HG03520 (cell line): ENCODE data around the gene NXT1.
"Not testable (repeated sequence)": the region's sequence is repeated elsewhere in the genome, so short reads cannot be mapped to it uniquely, and the experiment has no call there.

Source experiments
- ATAC-seq: cut with Tn5 transposase; IDR thresholded peaks from one replicate; pipeline ENCODE4 v1.9.1; 2021; ENCODE audit warnings: mild to moderate bottlenecking, moderate library complexity; ENCODE audit not compliant: unreplicated experiment

The NXT1 gene

DNA sequence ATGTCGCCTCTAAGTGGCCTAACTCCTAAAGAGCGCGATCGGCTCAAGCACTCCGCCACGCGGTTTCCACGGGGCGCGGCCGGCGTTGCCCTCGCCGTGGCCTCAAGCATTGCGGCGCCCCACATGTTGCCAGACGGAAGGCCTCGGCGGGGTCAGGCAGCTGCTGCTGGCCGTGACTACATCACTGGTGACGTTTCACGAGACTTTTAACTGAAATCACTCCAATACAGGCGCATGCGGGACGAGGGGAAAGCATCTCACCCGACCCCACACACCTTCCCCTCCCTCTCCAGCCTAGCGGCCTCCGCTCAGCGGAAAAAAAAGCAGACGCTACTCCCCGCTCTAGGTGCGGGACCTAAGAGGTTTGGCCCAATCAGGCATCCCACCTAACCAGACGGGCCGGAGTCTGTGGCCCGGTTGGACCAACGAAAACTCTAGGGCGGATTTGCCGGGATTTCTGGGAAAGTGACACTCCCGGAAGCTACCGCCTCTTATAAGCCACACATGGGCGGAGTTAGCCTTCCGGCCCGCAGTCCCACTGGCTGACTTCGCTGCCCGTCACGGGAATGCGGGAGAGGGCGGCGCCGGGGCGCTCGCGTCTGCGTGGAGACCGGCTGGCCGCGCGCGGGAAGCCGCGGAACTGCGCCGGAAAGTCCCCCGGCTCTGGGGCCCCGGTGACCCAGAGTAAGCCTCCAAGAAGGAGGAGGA, at the start of gene NXT1:
TSS of gene NXT1 (plus strand) at position 596 of the 708 bp plus-strand sequence. CDS start 3,251 bp downstream, outside the sequence.
- ATAC-seq: peak; percentile 82

DNA sequence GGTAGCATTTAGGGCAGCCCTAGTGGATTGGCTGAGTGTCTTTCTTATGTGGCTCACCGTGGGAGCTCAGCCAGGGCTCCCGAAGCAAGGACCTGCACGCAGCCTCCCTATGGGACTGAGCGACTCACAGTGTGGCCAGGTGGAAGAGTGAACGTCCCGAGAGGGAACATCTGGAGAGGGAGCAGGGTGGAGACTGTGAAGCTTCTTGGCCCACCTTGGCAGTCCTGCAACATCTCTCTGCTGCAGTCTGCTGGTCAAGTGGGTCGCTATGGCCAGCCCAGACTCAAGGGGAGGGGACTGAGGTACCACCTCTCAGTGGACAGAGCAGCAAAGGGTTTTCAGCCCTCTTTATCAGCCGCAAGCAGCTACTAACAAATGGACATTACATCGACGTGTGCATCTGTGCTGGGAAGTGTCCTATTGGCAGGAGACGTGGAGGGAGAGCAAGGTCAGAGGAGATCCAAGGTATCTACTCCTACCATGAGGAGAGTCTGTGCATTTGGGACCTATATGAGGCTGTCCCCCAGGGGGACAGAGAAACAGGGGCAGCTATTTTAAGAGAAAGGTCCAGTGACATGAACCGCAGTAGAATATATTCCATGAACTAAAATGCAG, 49.0 kb upstream of the NXT1 start:
- no peak for ATAC-seq

DNA sequence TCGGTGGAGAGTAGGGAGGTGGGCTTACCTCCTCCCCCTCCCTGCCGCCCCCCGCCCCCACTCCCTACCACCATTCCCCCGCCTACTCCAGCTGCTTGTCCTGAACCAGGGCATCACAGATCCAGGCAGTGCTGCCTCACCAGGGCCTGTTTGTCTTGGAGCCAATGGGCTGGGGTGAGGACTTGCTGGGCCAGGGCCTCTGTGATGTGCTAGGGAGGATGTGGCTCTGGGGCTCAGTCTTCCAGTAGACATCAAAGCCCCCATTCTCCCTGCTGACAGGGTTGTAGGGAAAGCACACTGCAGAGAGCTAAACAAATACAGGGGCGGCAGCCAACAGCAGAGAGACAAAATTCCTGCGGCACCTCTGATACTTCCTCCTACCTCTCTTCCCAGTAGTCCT, 48.2 kb upstream of the NXT1 start:
- no peak for ATAC-seq

DNA sequence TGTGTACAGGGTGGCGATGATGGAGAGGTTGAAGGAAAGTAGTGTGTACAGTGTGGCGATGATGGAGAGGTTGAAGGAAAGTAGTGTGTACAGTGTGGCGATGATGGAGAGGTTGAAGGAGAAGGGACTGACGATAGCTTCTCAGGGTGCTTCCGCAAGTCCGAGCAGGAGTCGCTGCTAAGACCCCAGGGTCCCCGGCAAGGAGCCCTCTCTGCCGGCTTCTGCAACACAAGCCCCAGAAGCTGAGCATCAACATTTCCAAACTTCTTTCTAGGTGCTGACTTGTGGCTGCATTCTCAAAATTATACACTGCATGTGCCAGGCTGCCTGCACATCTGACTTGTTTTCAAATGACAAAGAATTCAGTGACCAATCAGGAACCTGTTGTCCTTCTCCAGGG, 47.8 kb upstream of the NXT1 start:
- ATAC-seq: no peak

DNA sequence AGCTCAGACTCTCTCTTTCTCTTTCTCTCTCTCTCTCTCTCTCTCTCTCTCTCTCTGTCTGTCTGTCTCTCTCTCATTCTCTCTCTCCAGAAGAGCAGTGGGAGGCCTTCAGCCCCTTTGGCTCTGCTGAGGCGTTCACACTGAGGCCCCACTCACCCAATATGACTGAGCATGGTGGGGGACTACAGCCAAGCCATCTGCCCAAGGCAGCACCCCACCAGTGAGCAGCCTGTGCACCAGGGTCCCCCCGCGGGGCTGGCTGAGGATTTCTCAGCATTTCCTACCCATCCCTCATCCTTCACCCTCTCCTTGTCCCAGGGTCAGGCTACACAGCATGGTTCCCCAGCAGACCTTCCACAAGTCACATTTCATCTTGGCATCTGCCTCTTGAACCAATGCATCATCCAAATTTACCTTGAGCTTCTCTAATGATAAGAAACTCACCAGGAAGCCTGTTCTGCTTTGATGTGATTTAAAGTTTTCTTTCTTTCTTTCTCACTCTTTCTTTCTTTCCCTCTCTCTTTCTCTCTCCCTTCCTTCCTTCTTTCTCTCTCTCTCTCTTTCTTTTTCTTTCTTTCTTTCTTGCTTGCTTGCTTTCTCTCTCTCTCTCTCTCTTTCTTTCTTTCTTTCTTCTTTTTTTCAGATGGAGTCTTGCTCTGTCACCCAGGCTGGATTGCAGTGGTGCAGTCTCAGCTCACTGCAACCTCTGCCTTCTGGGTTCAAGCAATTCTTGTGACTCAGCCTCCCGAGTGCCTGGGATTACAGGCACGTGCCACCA, 47.1 kb upstream of the NXT1 start:
- ATAC-seq: no peak

DNA sequence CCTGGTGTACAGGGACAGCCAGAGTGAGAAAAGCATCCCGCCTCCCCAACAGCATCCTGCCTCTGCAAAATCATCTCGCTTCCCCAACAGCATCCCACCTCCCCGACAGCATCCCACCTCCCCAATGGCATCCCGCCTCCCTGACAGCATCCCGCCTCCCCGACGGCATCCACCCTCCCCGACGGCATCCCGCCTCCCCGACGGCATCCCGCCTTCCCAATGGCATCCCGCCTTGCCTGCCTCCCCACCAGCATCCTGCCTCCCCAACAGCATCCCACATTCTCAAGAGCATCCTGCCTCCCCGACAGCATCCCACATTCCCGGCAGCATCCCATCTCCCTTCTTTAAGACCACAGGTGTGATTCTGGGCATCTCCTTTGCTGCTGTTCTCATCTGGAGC, 46.0 kb upstream of the NXT1 start:
- no peak for ATAC-seq

DNA sequence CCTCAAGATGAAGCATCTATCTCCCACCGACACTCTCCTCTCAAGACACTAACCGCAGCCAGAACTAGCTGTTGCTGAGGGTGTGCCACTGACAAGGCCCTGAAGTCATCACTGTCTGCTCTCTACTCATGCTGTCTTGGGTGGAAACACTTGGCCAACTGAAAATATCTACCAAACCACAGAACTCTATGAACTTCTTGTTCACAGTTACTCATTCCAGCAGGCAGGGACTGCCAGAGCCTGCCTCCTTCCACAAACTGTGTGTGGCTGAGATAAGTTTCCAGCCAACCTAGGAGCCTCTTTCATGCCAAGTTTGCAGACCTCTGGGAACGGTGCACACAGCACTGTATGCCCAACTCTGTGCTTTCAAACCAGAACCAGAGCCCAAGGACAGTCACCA, 45.5 kb upstream of the NXT1 start:
- no peak for ATAC-seq

DNA sequence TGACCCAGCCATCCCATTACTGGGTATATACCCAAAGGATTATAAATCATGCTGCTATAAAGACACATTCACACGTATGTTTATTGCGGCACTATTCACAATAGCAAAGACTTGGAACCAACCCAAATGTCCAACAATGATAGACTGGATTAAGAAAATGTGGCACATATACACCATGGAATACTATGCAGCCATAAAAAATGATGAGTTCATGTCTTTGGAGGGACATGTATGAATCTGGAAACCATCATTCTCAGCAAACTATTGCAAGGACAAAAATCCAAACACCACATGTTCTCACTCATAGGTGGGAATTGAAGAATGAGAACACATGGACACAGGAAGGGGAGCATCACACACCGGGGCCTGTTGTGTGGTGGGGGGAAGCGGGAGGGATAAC, 43.2 kb upstream of the NXT1 start:
- not testable (repeated sequence) for ATAC-seq

DNA sequence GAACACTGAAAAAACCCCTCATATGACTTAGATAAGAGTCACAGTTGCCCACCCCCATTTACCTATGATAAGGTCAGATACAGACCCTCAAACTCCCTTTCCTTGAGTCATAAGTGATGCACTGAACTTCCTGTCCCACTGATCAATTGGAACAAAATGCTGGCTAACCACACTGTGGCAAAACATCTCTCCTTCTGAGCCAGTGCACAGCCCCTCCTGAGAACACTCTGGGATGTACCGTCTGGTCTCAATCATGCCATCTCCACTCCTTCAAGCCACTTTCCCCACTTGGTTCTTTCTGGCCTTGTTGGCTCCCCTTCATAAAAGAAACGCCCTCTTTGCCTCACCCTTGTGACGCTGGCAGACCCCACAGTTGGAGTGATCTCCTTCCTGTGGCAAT, 42.6 kb upstream of the NXT1 start:
- ATAC-seq: no peak

DNA sequence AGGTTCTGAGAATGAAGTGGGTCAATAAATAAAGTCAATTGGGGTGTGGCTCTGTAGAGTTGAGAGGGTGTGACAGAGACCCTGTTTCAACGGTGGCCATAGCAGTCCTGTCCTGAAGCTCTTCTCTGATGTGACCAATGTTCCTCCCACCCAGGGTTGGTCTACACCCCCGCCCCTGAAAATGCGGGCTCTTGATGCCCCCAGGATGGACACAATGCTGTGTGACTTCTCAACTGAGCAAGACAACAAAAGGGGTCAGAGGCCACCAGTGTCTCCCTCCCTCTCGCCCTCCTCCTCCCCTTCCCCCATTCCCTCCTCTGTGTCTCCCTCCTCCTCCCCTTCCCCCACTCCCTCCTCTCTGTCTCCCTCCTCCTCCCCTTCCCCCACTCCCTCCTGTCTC, 41.7 kb upstream of the NXT1 start:
- no peak for ATAC-seq

DNA sequence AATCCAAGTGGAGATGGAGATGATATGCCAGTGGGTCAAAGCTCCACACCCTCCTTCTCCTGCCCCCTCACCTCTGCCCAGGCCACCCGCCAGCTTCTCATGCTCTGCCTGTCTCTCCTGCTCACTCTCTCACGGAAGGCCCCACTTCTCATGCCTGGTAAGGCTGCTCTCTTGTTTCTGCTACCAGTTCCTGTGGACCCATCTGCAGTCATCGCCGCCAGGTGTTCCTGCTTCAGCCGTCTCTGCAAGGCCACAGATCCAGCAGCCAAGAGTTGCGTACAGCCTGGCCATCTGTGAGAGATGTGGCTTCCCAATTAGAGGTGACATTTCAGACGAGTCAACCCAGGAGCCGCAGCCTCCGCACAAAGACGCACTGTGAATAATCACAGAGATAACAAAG, 40.8 kb upstream of the NXT1 start:
- ATAC-seq: no peak

DNA sequence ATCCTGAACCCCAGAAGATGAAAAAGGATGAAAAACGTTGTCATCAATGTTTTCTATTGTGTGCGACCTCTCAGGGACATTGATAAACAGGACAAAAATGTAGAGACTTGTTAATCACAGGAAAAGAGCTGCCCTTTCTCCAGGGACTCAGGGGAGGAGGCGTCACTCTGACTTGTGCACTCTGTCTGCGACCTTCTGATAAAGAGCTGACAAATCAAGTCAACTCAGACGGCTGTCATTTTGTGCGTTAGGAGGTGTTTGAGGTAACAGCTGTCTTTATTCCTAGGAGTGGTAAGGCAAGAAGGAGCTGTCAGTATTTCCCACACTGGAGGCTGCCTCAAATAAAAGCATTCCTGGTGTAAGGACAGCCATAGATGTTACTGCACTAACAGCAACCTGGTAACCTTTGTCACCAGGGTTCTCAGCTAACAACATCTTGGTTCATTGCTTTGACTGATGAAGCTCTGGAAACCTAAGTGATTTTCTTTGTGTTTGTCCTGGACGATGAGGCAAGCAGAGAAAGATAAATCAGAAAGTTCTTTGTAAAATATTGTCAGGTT, 38.6 kb upstream of the NXT1 start:
- no peak for ATAC-seq

DNA sequence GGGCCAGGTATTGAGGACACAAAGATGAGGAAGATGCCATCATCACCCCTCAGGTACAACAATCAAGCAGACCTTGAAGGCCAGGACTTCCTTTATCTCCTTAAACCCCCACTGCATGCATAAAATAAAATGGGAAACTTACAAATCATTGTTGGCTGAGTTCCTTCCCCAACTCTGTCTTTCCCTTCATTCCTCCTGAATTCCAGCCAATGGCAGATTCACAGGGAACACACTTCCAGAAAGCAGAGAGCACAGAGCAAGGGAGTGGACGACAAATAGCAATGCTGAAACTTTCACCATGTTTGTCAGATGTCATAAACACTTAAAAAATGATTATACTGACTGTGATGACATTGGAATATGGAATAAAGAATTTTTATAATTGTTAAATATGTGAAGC, 37.3 kb upstream of the NXT1 start:
- ATAC-seq: no peak

DNA sequence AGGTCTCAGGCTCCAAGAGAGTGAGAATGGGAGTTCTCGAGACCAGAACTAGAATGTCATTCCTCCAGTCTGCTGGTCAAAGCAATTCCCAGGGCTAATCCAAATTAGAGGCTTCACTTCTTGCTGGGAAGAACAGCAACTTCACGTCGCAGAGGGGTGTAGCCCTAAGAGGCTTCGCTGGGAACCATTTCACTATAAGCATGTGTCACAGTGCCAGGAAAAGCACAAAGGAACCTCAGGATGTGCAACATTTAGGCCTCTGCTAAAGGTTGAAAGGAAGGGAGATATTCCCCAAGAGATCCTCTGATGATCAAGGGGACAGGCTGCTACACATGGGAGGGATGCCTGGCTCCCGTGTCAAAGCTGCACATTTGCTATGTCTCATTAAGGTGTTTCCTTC, 35.9 kb upstream of the NXT1 start:
- no peak for ATAC-seq

DNA sequence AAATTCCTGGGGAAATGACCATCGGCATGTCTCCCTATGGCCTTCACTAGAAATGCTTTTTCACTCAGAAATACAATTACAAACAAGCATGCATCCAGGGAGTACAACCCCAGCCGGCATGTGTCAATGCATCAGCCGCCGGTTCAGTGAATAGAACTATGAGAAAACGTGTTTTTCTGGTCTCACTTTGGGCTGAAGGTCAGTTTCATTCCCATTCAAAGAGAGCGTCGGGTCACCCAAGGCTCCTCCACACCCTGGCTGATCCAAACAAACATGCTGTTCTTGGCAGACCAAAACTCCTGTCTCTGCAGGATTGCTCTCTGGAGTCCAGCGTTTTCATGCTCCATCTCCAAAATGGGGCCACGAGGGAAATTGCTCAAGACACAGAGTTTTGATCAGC, 35.5 kb upstream of the NXT1 start:
- ATAC-seq: no peak

DNA sequence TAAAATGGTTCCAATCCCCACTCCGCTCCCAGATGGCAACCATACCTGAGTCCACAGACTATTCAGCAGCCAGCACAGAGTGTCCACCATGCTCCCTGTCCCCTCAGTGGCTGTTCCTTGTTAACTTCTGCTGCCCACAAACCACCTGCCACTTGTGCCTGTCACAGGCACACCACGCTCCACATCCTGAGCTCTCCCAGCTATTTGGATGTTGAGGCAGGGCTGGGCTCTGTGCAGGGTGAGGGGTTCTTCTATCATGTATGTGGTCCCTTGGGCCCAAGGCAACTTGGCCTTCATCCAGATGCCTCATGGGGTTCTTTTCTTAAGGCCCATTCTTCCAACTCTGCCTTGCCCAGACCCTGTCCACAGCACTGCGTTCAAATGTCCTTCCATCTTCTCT, 34.0 kb upstream of the NXT1 start:
- ATAC-seq: no peak

DNA sequence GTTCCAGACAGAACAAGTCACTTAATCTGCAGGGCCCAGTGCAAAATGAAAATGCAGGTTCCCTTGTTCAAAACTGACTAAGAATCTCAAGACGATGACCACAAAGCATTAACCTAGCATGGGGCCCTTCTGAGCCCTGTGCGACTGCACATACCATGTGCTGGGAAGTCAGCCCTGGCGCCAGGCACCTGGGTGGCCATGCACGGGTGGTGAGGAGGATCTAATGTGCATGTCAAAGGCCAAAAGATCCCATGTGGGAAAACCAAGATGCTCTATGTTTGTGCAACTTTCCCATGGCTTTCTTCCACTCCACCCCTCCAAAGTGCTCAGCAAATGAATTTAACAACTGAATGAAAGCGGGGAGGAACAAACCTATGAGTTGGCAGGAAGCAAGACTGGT, 33.5 kb upstream of the NXT1 start:
- no peak for ATAC-seq

DNA sequence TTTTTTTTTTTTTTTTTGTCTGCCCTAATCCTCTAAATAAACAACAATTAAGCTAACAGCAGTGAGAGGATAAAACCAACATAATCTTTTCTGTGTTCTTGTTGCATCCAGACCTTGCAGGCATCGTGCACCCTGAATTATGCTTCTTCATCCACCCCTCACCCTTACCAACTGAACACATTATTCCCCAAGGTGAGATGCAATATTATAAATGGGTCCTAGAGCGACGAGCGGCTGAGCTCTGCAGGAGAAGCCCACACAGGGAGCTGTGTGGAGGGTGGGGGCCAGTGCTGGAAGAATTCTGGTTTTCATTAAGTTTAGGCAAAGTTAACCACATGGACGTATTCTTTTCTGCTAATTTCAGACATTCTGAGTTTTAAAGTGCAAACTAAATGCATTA, 32.2 kb upstream of the NXT1 start:
- no peak for ATAC-seq

DNA sequence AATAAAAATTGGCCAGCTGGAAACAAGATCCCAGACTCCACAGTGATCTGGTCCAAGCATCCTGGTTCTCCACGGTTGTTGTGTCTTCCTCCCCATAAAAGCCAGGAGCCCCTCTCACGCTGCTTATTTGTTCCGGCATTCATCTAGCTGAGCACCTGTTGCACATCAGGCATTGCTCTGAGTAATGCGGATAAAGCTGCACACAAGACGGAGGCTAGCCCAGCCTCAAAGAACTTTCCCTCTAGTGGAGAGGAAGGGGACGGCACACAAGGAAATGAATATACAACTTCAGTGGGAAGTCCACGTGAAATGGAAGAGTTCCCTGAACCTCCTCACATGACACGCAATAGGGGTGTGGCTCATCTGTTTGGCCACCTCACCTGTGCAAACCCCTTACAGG, 30.3 kb upstream of the NXT1 start:
- ATAC-seq: no peak

DNA sequence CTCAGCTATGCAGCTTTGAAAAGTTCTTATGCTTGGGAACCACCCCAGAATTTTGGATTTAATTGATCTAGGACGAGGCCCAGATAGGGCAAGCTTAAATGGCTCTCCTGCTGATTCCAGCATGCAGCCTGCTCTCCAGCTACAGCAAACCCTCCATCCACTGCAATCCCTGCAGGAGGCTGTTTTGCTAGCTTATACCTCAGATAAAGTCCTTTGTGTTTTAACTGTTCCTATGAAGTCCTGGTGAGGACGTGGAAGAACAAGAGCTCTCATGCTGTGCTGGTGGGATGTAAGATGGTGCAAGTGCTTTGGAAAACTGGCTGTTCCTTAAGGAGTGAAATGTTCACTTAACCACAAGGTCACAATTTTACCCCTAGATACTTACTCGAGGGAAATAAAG, 25.5 kb upstream of the NXT1 start:
- no peak for ATAC-seq

DNA sequence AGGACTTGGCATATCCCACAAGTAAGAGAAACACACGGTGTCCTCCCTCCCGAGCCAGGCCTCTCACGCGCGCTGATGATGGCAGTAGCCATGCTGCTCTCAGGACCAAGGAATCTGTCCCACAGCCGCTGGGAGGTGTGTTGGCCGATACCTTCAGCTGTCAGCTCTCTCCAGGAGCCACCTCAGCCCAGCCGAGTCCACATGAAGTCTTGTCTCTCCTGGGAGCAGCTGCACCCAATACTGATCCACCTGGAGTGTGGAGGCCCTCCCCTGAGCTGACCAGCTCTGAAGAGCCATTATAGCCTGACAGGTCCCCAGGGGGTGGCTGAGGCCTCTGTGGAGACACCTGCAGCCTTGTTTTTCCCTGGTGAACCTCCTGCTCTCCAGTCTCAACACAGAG, 23.8 kb upstream of the NXT1 start:
- no peak for ATAC-seq
